NCI-H2171 treated with DMSO at 0.1 percent for 48 hours (cell line): Measurements from ENCODE around the gene CLDND2.
A peak's percentile ranks its signal among the peaks of the same experiment; 100 is the strongest.

Source experiments
- DNase-seq: peaks from one replicate; lab custom pipeline; 2025; lab: John Stamatoyannopoulos, UW

The CLDND2 gene

GRCh38 chr19:51354742-51355148 is 14.1 kb downstream of the CLDND2 start:
- no peak for DNase-seq

GRCh38 chr19:51354103-51354741 is 14.6 kb downstream of the CLDND2 start:
- no peak for DNase-seq

- no peak for DNase-seq
These were observed 15.9 kb downstream of the CLDND2 start for GRCh38 chr19:51352783-51353360.

- no peak for DNase-seq
These were observed 17.4 kb downstream of the CLDND2 start for GRCh38 chr19:51351266-51351990.

GRCh38 chr19:51347209-51347928 is 21.4 kb downstream of the CLDND2 start:
- DNase-seq, result no peak

GRCh38 chr19:51346742-51347141 is 22.1 kb downstream of the CLDND2 start:
- no peak for DNase-seq

GRCh38 chr19:51345076-51345620 is 23.7 kb downstream of the CLDND2 start:
- DNase-seq, result no peak

GRCh38 chr19:51342631-51343569 is 25.9 kb downstream of the CLDND2 start:
- DNase-seq, result no peak

- DNase-seq, result no peak
These were observed 26.7 kb downstream of the CLDND2 start, which contains the start of gene VSIG10L for GRCh38 chr19:51341976-51342580. VSIG10L (minus strand) TSS chr19:51342139; CDS start chr19:51342124, 15 bp downstream.

GRCh38 chr19:51341066-51341465 is 27.7 kb downstream of the CLDND2 start:
- DNase-seq, result no peak

- peak; percentile 67 for DNase-seq
These were observed 28.8 kb downstream of the CLDND2 start for GRCh38 chr19:51339687-51340656.

GRCh38 chr19:51339313-51339686 is 29.5 kb downstream of the CLDND2 start:
- no peak for DNase-seq

GRCh38 chr19:51338563-51339312 is 30.1 kb downstream of the CLDND2 start:
- DNase-seq, result peak; percentile 70

- DNase-seq, result no peak
These were observed 30.8 kb downstream of the CLDND2 start for GRCh38 chr19:51337861-51338562.

GRCh38 chr19:51337141-51337860 is 31.5 kb downstream of the CLDND2 start:
- DNase-seq, result no peak

GRCh38 chr19:51333836-51334460 is 34.9 kb downstream of the CLDND2 start:
- no peak for DNase-seq

GRCh38 chr19:51331716-51332115 is 37.1 kb downstream of the CLDND2 start:
- DNase-seq, result no peak
